Adipose tissue (tissue), 3 donors: ENCODE measurements around the gene HMGCS1. TPM values are rescaled to one million over a fixed set of nuclear protein-coding genes. Genes with fewer than 3 reads are reported as not detected.
"Not testable (repeated sequence)": the region's sequence is repeated elsewhere in the genome, so short reads cannot be mapped to it uniquely, and the experiment has no call there.

Experiments
- H3K27ac ChIP-seq: one replicate; pipeline ENCODE4 v1.5.1; 2013; ENCODE audit warnings: low read depth, low read length
- WGBS, 3 donors: extraction: QIAGEN DNeasy Blood & Tissue Kit; methylation state at CpG; one replicate each; pipeline ENCODE4 v1.1.7; 2013; 5-methylcytosine and 5-hydroxymethylcytosine counted together
- polyA plus RNA-seq, 3 donors: library from polyadenylated mRNA; stranded (reverse); fragments of 200-250 nt; gene quantifications; one replicate each; pipeline ENCODE4 v1.2.3, GENCODE V29; 2013
- donor health status: healthy with polysubstance abuse.
- donor health status: Bipolar disorder and iron deficiency.
- donor health status: healthy.

Gene HMGCS1
- polyA plus RNA-seq, result 10 to 100 TPM; 15.5 to 33.7 (median 15.9) TPM

DNA sequence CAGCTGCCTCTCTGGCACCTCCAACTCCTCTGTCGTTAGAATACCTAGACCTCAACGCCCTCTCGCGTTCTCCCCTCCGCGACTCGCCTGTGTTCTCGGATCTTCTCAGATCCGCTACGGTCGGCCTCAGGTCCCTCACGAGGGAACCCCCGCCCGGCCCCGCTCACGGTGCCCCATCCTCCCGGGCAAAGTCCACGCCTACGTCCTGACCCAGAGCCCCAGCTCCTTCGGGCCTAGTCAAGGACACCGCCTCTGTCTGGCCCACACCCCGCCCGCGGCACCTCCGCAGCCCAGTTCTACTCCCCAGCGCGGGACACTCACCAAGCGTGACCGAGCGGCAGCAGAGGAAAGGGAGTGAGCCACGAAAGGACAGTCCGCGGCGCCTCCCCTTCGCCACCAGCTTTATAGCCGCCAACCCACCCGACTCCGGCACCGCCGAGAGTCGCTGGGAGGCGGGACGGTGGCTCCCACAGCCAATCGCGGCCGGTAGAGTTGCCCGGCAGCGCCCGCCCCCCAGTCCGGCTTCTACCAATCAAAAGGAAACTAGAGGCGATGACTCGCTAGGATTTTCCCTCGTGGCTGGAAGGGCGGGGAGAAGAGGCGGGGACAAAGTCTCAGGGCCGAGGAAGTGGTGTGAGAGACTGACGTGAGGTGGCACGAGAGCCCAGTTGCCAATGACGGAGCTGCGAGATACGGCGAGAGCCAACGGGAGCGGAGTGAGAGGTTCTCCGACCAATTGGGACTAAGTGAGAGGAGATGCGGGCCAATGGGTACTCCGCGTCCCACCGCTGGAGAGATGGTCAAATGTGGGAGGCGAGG, at the start of gene HMGCS1:
Gene HMGCS1 (minus strand): TSS at position 378 of the 819 bp plus-strand sequence. CDS start 14,447 bp downstream, outside the sequence.
- 0 to 1% (median 0%) methylated on average over 70 of the region's 70 CpGs for WGBS, 3 donors

GRCh38 chr5:43358726-43359125, 45.5 kb upstream of the HMGCS1 start:
- no peak overlapping the region for H3K27ac ChIP-seq

More for the DNA sequence above, at the start of gene HMGCS1:
- peak within 1 kb of the TSS; percentile 29 for H3K27ac ChIP-seq

GRCh38 chr5:43358301-43358700, 45.1 kb upstream of the HMGCS1 start:
- WGBS, 3 donors, result 33 to 35% (median 33%) methylated on average over 3 of the region's 3 CpGs
- no peak overlapping the region for H3K27ac ChIP-seq

- 52 to 61% (median 58%) methylated on average over 3 of the region's 3 CpGs for WGBS, 3 donors
- H3K27ac ChIP-seq, result no peak overlapping the region
Observed at GRCh38 chr5:43357878-43358281, 44.7 kb upstream of the HMGCS1 start.

DNA sequence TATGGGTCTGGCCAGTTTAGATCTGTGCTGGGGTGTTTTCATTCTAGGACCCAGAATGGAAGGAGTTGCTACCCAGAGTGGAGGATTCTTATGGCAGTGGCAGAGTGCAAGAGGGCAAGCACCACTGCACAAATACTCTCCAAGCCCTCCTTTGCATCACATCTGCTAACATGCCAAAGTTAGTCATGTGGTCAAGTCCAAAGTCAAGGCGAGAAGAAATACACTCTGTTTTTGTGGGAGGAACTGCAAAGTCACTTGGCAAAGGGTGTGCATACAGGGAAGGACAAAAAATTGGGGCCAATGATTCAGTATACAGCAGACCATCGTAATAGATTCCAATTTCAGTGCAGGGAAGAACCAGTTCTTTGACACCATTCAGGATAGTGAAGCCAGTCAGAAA, 43.9 kb upstream of the HMGCS1 start:
- WGBS, 3 donors, result 59 to 76% (median 73%) methylated on average over 2 of the region's 2 CpGs
- no peak overlapping the region for H3K27ac ChIP-seq

DNA sequence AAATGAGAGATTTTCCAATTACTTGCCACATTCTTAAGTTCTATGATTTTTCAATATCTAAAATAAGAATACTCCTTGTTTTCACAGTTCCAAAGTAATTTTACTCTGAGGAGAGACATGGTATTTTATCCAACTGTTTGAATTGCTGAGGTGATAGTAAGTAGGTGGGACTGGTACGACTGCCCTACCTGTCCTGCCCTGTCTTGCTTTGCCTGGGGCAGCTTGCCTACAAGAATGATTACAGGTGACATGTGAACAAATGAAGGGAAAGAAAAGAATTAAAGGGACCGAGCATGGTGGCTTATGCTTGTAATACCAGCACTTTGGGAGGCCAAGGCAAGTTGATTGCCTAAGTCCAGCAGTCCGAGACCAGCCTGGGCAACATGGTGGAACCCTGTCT, 41.6 kb upstream of the HMGCS1 start:
- 86 to 93% (median 90%) methylated on average over 3 of the region's 3 CpGs for WGBS, 3 donors
- H3K27ac ChIP-seq, result no peak overlapping the region

GRCh38 chr5:43353668-43354067, 40.5 kb upstream of the HMGCS1 start:
- WGBS, 3 donors, result 82 to 97% (median 96%) methylated on average over 1 of the region's 1 CpG

DNA sequence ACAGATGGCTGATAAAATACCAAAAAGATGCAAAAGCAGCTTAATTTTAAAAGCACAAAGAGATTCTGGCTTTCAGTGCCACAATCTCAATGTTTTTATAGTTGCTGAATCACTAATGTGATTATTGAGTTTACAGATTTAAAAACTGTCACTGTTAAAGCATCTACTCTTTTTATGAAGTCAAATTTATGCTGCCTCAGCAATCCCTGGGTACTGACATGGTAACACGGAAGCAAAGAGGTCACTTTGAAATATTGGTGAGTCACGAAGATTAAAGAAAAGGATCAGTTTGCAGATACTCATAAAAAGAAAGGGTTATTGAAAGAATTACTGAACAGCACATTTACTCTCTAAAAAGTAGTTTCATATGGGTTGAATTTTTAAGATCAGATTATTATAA, 39.7 kb upstream of the HMGCS1 start:
- no peak overlapping the region for H3K27ac ChIP-seq
- WGBS, 3 donors, result 69 to 74% (median 72%) methylated on average over 2 of the region's 2 CpGs

More at GRCh38 chr5:43353668-43354067, 40.5 kb upstream of the HMGCS1 start:
- no peak overlapping the region for H3K27ac ChIP-seq

- no peak overlapping the region for H3K27ac ChIP-seq
- WGBS, 3 donors, result 43 to 84% (median 76%) methylated on average over 3 of the region's 3 CpGs
Observed at GRCh38 chr5:43352131-43352530, 38.9 kb upstream of the HMGCS1 start.

- H3K27ac ChIP-seq, result no peak overlapping the region
- 79 to 85% (median 84%) methylated on average over 1 of the region's 1 CpG for WGBS, 3 donors
Observed at GRCh38 chr5:43348861-43349363, 35.7 kb upstream of the HMGCS1 start.

- H3K27ac ChIP-seq, result no peak overlapping the region
- WGBS, 3 donors, result 41 to 87% (median 86%) methylated on average over 4 of the region's 4 CpGs
Observed at GRCh38 chr5:43348207-43348606, 35.0 kb upstream of the HMGCS1 start.

DNA sequence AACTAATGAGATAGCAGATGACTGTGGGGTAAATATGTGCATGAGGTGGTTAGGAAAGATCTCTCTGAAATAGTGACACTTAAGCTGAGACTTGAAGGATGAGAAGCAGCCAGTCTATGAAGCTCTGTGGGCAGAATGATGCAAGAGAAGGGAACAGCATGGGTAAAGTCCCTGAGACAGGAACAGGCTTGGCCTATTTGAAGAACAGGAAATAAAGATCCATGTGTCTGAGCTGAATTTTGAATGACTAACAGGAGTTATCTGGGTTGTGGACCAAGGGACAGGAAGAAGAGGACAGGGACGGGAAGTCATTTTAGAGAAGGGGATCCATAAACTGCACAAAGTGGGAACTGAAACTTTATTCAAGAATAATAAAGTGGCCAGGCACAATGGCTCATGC, 25.6 kb upstream of the HMGCS1 start:
- 62 to 83% (median 83%) methylated on average over 1 of the region's 1 CpG for WGBS, 3 donors

DNA sequence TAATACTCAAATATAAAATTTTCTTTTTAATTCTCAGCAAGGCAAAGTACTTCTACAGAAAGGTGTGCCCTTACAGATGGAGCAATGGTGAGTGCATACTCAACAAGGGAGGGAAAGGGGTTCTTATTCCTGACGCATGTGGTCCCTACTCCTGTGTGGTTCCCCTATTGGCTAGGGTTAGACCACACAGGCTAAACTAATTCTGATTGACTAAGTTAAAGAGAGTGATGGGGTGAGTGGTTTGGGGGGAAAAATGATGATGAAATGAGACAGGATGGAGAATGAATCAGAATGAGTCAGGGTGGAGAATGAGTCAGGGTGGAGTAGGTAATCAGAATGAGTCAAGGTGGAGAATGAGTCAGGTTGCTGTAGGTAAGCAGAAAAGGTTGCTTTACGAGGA, 22.9 kb upstream of the HMGCS1 start:
- H3K27ac ChIP-seq, result no peak overlapping the region
- WGBS, 3 donors, result 74 to 91% (median 87%) methylated on average over 2 of the region's 2 CpGs

More for the DNA sequence above, 25.6 kb upstream of the HMGCS1 start:
- no peak overlapping the region for H3K27ac ChIP-seq

GRCh38 chr5:43335681-43336080, 22.5 kb upstream of the HMGCS1 start:
- no peak overlapping the region for H3K27ac ChIP-seq
- WGBS, 3 donors, result 63 to 81% (median 76%) methylated on average over 4 of the region's 4 CpGs

GRCh38 chr5:43332401-43332800, 19.2 kb upstream of the HMGCS1 start:
- WGBS, 3 donors, result 73 to 86% (median 85%) methylated on average over 1 of the region's 1 CpG
- H3K27ac ChIP-seq, result no peak overlapping the region

GRCh38 chr5:43325624-43326023, 12.4 kb upstream of the HMGCS1 start:
- not testable (repeated sequence) for H3K27ac ChIP-seq

GRCh38 chr5:43323488-43323887, 10.3 kb upstream of the HMGCS1 start:
- WGBS, 3 donors, result 48 to 79% (median 56%) methylated on average over 3 of the region's 3 CpGs
- H3K27ac ChIP-seq, result not testable (repeated sequence)

DNA sequence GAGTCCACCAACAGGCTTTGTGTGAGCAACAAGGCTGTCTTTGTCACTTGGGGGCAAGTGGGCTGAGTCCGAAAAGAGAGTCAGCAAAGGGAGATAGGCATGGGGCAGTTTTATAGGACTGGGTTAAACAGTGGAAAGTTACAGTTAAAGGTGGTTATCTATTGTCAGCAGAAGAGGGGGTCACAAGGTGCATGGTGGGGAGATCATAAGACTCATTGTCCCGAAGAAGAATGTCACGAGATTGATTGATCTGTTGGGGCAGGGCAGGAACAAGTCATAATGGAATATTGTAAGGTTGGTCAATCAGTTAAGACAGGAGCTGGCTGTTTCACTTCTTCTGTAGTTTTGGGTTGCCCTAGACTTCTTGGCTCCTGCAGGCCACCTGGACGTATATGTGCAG, 7.6 kb upstream of the HMGCS1 start:
- no peak overlapping the region for H3K27ac ChIP-seq
- whole genome bisulfite sequencing, 3 donors, result 74 to 85% (median 80%) methylated on average over 4 of the region's 4 CpGs

GRCh38 chr5:43316421-43316820, 3.2 kb upstream of the HMGCS1 start:
- H3K27ac ChIP-seq, result no peak overlapping the region
- 86 to 89% (median 86%) methylated on average over 5 of the region's 5 CpGs for WGBS, 3 donors

GRCh38 chr5:43315682-43316081, 2.5 kb upstream of the HMGCS1 start:
- no peak overlapping the region for H3K27ac ChIP-seq
- 84 to 92% (median 85%) methylated on average over 3 of the region's 3 CpGs for WGBS, 3 donors
